Measurements from ENCODE around the gene CEP104. TPM values are rescaled to one million over a fixed set of nuclear protein-coding genes. Genes with fewer than 3 reads are reported as not detected.

Gene CEP104
- total and polyA plus RNA-seq, 9 of the 15 experiments (the other 6 are each of a cell fraction or from before 2014, with no cell fraction given), result 11.2 to 63.4 (median 42.6) TPM

DNA sequence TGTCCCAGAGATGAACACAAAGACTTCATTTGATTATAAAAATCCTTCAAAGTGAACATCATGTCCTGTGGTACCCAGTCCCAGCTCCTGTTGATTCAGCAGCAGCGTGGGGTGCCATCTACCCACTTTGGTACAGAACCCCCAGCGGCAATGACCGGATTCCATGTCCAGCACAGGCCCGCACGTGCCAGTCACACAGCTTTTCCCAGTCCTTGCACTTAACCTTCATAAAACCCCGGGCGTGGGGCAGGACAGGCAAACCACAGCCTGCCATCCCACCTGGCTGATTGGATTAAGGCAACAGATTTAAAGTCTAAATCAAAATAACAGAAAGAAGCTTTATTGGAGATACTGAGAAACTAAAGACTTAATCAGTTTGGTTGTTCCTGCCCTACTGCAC lies 15.5 kb downstream of the CEP104 start (continued):
- TF ChIP-seq MEIS2 (IDR thresholded peaks at IDR 0.05; ENCODE audit: partially characterized antibody), result no peak

DNA sequence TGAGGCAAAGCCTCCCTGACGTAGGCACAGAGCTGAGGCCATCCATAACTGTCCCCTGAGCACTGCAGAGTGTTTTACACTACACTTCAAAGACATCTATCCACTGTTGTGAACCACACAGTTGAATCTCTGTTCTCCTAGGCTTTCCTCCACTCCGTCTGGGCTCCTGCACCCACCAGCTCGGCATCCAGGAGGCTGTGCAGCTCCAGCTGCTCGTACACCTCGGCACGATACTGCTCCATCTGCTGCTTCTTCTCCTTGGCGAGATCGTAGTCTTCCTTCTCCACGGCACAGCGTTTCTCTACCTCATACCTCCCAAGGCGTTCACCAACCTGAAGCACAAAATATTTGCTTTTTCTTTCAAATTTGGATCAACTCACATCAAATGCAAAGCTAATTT lies 18.2 kb downstream of the CEP104 start:
- no peaks in the 10 kb centered on the region for H3K79me2 ChIP-seq (ENCODE audit: control insufficient read depth, insufficient read depth, low read length)
- ATAC-seq (no peak), DNase-seq (ENCODE audit: extremely low read depth in 1 of 4, low spot score in 3 of 4) (no peak), FAIRE-seq (no peak)
- H3K9me3 ChIP-seq (replicated peaks; ENCODE audit: control insufficient read depth, insufficient read depth, low read depth, low read length), result no peaks in the 10 kb centered on the region
- no peaks in the 10 kb centered on the region for H3K4me1 ChIP-seq (replicated peaks in 1 of 2; ENCODE audit: control insufficient read depth in 2 of 2, insufficient read depth in 2 of 2, low read length in 2 of 2)
- no TSS peak for BruUV-seq (replicated peaks)
- intact Hi-C loops (cut with micrococcal nuclease) (no loop called here), in situ Hi-C loops (cut with MboI) (no loop called here)
- no peaks in the 10 kb centered on the region for H3K27me3 ChIP-seq (ENCODE audit: control insufficient read depth in 2 of 2, insufficient read depth in 2 of 2, low read length in 2 of 2)
- H3K9ac ChIP-seq (ENCODE audit: insufficient read depth in 1 of 2, low read depth in 2 of 2, low read length in 2 of 2), result 0 out of 4 replicates have a peak overlapping the region, but pooled peaks of 1 of the 2 experiments have one; percentile 66
- no peaks in the 10 kb centered on the region for H4K20me1 ChIP-seq (replicated peaks; ENCODE audit: control insufficient read depth, insufficient read depth, low read length)
- POLR2A ChIA-PET, result interaction anchor here (0.6 to 1.7 kb wide), 4 partner anchors 8 to 61 kb away, joined by 3 to 4 read pairs (median 4); partner anchors contain the start of gene C1orf174
- no peak overlapping the region for H3K27ac ChIP-seq (ENCODE audit: extremely low read depth, low read depth, low read length)
- 90% methylated on average over 11 of the region's 11 CpGs for WGBS (ENCODE audit: insufficient coverage, low coverage, missing lambda C conversion rate)
- CTCF ChIA-PET (ENCODE audit: low intra/inter-chr PET ratio), result no interaction called here
- H3K4me3 ChIP-seq, result no peak overlapping the region
- H3K9me1 ChIP-seq (ENCODE audit: control insufficient read depth, insufficient read depth, low read length), result no peaks in the 10 kb centered on the region
- H3K36me3 ChIP-seq (ENCODE audit: control insufficient read depth, insufficient read depth, low read length), result peaks cover 71% of the 10 kb centered on the region
- no peak overlapping the region for H2AFZ ChIP-seq (ENCODE audit: low read depth, low read length)
- no peak overlapping the region for H3K4me2 ChIP-seq (ENCODE audit: insufficient read depth, low read length)
- TF ChIP-seq RUNX1 (IDR thresholded peaks at IDR 0.05; ENCODE audit: low read depth) (no peak), PCBP1 (IDR thresholded peaks at IDR 0.05; ENCODE audit: low read depth, low read length, poor library complexity, severe bottlenecking) (no peak), GTF2A2 (tag; IDR thresholded peaks at IDR 0.05) (no peak), USF2 (CRISPR knock-in tag; IDR thresholded peaks at IDR 0.05) (no peak), ARID2 (IDR thresholded peaks at IDR 0.05) (no peak), THAP7 (CRISPR knock-in tag; IDR thresholded peaks at IDR 0.05) (no peak), SMARCA5 (IDR thresholded peaks at IDR 0.05) (no peak)
- TF ChIP-seq, protein P1, sequence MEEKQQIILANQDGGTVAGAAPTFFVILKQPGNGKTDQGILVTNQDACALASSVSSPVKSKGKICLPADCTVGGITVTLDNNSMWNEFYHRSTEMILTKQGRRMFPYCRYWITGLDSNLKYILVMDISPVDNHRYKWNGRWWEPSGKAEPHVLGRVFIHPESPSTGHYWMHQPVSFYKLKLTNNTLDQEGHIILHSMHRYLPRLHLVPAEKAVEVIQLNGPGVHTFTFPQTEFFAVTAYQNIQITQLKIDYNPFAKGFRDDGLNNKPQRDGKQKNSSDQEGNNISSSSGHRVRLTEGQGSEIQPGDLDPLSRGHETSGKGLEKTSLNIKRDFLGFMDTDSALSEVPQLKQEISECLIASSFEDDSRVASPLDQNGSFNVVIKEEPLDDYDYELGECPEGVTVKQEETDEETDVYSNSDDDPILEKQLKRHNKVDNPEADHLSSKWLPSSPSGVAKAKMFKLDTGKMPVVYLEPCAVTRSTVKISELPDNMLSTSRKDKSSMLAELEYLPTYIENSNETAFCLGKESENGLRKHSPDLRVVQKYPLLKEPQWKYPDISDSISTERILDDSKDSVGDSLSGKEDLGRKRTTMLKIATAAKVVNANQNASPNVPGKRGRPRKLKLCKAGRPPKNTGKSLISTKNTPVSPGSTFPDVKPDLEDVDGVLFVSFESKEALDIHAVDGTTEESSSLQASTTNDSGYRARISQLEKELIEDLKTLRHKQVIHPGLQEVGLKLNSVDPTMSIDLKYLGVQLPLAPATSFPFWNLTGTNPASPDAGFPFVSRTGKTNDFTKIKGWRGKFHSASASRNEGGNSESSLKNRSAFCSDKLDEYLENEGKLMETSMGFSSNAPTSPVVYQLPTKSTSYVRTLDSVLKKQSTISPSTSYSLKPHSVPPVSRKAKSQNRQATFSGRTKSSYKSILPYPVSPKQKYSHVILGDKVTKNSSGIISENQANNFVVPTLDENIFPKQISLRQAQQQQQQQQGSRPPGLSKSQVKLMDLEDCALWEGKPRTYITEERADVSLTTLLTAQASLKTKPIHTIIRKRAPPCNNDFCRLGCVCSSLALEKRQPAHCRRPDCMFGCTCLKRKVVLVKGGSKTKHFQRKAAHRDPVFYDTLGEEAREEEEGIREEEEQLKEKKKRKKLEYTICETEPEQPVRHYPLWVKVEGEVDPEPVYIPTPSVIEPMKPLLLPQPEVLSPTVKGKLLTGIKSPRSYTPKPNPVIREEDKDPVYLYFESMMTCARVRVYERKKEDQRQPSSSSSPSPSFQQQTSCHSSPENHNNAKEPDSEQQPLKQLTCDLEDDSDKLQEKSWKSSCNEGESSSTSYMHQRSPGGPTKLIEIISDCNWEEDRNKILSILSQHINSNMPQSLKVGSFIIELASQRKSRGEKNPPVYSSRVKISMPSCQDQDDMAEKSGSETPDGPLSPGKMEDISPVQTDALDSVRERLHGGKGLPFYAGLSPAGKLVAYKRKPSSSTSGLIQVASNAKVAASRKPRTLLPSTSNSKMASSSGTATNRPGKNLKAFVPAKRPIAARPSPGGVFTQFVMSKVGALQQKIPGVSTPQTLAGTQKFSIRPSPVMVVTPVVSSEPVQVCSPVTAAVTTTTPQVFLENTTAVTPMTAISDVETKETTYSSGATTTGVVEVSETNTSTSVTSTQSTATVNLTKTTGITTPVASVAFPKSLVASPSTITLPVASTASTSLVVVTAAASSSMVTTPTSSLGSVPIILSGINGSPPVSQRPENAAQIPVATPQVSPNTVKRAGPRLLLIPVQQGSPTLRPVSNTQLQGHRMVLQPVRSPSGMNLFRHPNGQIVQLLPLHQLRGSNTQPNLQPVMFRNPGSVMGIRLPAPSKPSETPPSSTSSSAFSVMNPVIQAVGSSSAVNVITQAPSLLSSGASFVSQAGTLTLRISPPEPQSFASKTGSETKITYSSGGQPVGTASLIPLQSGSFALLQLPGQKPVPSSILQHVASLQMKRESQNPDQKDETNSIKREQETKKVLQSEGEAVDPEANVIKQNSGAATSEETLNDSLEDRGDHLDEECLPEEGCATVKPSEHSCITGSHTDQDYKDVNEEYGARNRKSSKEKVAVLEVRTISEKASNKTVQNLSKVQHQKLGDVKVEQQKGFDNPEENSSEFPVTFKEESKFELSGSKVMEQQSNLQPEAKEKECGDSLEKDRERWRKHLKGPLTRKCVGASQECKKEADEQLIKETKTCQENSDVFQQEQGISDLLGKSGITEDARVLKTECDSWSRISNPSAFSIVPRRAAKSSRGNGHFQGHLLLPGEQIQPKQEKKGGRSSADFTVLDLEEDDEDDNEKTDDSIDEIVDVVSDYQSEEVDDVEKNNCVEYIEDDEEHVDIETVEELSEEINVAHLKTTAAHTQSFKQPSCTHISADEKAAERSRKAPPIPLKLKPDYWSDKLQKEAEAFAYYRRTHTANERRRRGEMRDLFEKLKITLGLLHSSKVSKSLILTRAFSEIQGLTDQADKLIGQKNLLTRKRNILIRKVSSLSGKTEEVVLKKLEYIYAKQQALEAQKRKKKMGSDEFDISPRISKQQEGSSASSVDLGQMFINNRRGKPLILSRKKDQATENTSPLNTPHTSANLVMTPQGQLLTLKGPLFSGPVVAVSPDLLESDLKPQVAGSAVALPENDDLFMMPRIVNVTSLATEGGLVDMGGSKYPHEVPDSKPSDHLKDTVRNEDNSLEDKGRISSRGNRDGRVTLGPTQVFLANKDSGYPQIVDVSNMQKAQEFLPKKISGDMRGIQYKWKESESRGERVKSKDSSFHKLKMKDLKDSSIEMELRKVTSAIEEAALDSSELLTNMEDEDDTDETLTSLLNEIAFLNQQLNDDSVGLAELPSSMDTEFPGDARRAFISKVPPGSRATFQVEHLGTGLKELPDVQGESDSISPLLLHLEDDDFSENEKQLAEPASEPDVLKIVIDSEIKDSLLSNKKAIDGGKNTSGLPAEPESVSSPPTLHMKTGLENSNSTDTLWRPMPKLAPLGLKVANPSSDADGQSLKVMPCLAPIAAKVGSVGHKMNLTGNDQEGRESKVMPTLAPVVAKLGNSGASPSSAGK (IDR thresholded peaks at IDR 0.05), result no peak
